WTC11 (cell line): ENCODE data around the gene PRODH. TPM values are rescaled to one million over a fixed set of nuclear protein-coding genes. Genes with fewer than 3 reads are reported as not detected.
"Not testable (repeated sequence)": the region's sequence is repeated elsewhere in the genome, so short reads cannot be mapped to it uniquely, and the experiment has no call there.

ENCODE experiments used
- ATAC-seq: fragments of 200-7000 bp; cut with Tn5 transposase; 2 replicates; pipeline ENCODE4 v1.10.0; 2021; ENCODE audit warnings: mild to moderate bottlenecking, moderate library complexity
- CTCF ChIA-PET: fragments of 300-600 bp; sonication (Branson Sonifier 250); formaldehyde crosslinking; loops from one replicate; lab custom pipeline; 2021; ENCODE audit warnings: antibody characterized with exemption; lab: Charles Lee
- POLR2A ChIA-PET: fragments of 350-600 bp; sonication (Branson Sonifier 250); formaldehyde crosslinking; loops from one replicate; lab custom pipeline; 2021; ENCODE audit warnings: antibody characterized with exemption; lab: Charles Lee
- DNase-seq: peaks from one replicate; pipeline ENCODE4 v3.0.0; 2021; ENCODE audit warnings: low spot score
- H3K27ac Mint-ChIP-seq: 2 replicates; pipeline ENCODE4 v1.8.0; 2021; ENCODE audit warnings: mixed read lengths
- H3K27me3 Mint-ChIP-seq: 2 replicates; pipeline ENCODE4 v1.8.0; 2021; ENCODE audit warnings: low read depth, mild to moderate bottlenecking, moderate library complexity, mixed read lengths
- H3K36me3 Mint-ChIP-seq: 2 replicates; pipeline ENCODE4 v1.8.0; 2021; ENCODE audit warnings: mixed read lengths
- H3K4me1 Mint-ChIP-seq: 2 replicates; pipeline ENCODE4 v1.8.0; 2022; ENCODE audit warnings: mixed read lengths
- H3K4me3 Mint-ChIP-seq: 2 replicates; pipeline ENCODE4 v1.8.0; 2021; ENCODE audit warnings: mild to moderate bottlenecking, moderate library complexity, mixed read lengths
- H3K9me3 Mint-ChIP-seq: 2 replicates; pipeline ENCODE4 v1.8.0; 2021; ENCODE audit warnings: mixed read lengths
- ATF1 ChIP-seq: sonication (generic); formaldehyde crosslinking; IDR thresholded peaks from 2 replicates; pipeline ENCODE4 v1.8.1; 2023; ENCODE audit warnings: mild to moderate bottlenecking, moderate library complexity, missing genetic modification reagents
- CBFB ChIP-seq: sonication (generic); formaldehyde crosslinking; IDR thresholded peaks from 2 replicates; pipeline ENCODE4 v1.8.1; 2022; ENCODE audit warnings: mild to moderate bottlenecking, low read depth, missing genetic modification reagents
- PRDM15 ChIP-seq: sonication (generic); formaldehyde crosslinking; IDR thresholded peaks from 2 replicates; pipeline ENCODE4 v1.8.0; 2022; ENCODE audit warnings: missing genetic modification reagents
- ZNF423 ChIP-seq: fragments of 250-450 bp; sonication (Bioruptor Pico); IDR thresholded peaks from 2 replicates; pipeline ENCODE4 v2.1.2; 2022; ENCODE audit warnings: mild to moderate bottlenecking, moderate library complexity
- ZNF671 ChIP-seq: fragments of 250-450 bp; sonication (Bioruptor Pico); IDR thresholded peaks from 2 replicates; pipeline ENCODE4 v1.8.0; 2021; ENCODE audit warnings: mild to moderate bottlenecking
- total RNA-seq: library from RNA; stranded (reverse); gene quantifications from 3 replicates; pipeline ENCODE4 v1.2.3, GENCODE V29; 2021

The PRODH gene
- total RNA-seq, 1 experiment from 2014 or later: 97.3 TPM

- H3K4me3 Mint-ChIP-seq: no peak overlapping the region
- H3K36me3 Mint-ChIP-seq: no peaks in the 10 kb centered on the region
- TF ChIP-seq ZNF671 (no peak), ZNF423 (CRISPR knock-in tag) (no peak), ATF1 (no peak), CBFB (CRISPR knock-in tag) (no peak), PRDM15 (no peak)
- POLR2A ChIA-PET: no interaction called here
- H3K9me3 Mint-ChIP-seq: no peaks in the 10 kb centered on the region
- H3K27me3 Mint-ChIP-seq: no peaks in the 10 kb centered on the region
- CTCF ChIA-PET: no interaction called here
- no peaks in the 10 kb centered on the region for H3K4me1 Mint-ChIP-seq
- DNase-seq (no peak), ATAC-seq (no peak)
- H3K27ac Mint-ChIP-seq: no peak overlapping the region
These were observed 26.2 kb upstream of the PRODH start for GRCh38 chr22:18962308-18962635.

GRCh38 chr22:18961632-18962307, 25.7 kb upstream of the PRODH start:
- DNase-seq, H3K36me3 Mint-ChIP-seq, H3K27me3 Mint-ChIP-seq, ATAC-seq, H3K27ac Mint-ChIP-seq, CTCF ChIA-PET, H3K9me3 Mint-ChIP-seq, POLR2A ChIA-PET, H3K4me3 Mint-ChIP-seq, H3K4me1 Mint-ChIP-seq: not testable (repeated sequence)

- H3K27ac Mint-ChIP-seq, CTCF ChIA-PET, ATAC-seq, H3K27me3 Mint-ChIP-seq, H3K4me1 Mint-ChIP-seq, H3K4me3 Mint-ChIP-seq, POLR2A ChIA-PET, H3K36me3 Mint-ChIP-seq, H3K9me3 Mint-ChIP-seq: not testable (repeated sequence)
- DNase-seq: peak; percentile 3
These were observed 25.1 kb upstream of the PRODH start for GRCh38 chr22:18961201-18961600.

GRCh38 chr22:18960166-18960820, 24.2 kb upstream of the PRODH start:
- CTCF ChIA-PET, ATAC-seq, H3K4me3 Mint-ChIP-seq, H3K36me3 Mint-ChIP-seq, POLR2A ChIA-PET, H3K4me1 Mint-ChIP-seq, H3K27me3 Mint-ChIP-seq, H3K9me3 Mint-ChIP-seq, H3K27ac Mint-ChIP-seq: not testable (repeated sequence)
- peak; percentile 3 for DNase-seq

- H3K9me3 Mint-ChIP-seq, DNase-seq, CTCF ChIA-PET, H3K36me3 Mint-ChIP-seq, H3K27ac Mint-ChIP-seq, POLR2A ChIA-PET, H3K4me1 Mint-ChIP-seq, ATAC-seq, H3K4me3 Mint-ChIP-seq, H3K27me3 Mint-ChIP-seq: not testable (repeated sequence)
These were observed 23.6 kb upstream of the PRODH start for GRCh38 chr22:18959741-18960140.

GRCh38 chr22:18959266-18959665, 23.2 kb upstream of the PRODH start:
- DNase-seq, CTCF ChIA-PET: not testable (repeated sequence)

GRCh38 chr22:18958738-18959137, 22.6 kb upstream of the PRODH start:
- H3K4me1 Mint-ChIP-seq, POLR2A ChIA-PET, H3K4me3 Mint-ChIP-seq, H3K27ac Mint-ChIP-seq, ATAC-seq, H3K27me3 Mint-ChIP-seq, H3K36me3 Mint-ChIP-seq, DNase-seq, H3K9me3 Mint-ChIP-seq: not testable (repeated sequence)
- CTCF ChIA-PET: interaction anchor here (1.1 kb wide), 1 partner anchor 41 kb away, joined by 3 read pairs; no protein-coding TSS in a partner anchor

More at GRCh38 chr22:18959266-18959665, 23.2 kb upstream of the PRODH start:
- H3K9me3 Mint-ChIP-seq, H3K4me3 Mint-ChIP-seq, ATAC-seq, POLR2A ChIA-PET, H3K36me3 Mint-ChIP-seq, H3K27ac Mint-ChIP-seq, H3K27me3 Mint-ChIP-seq, H3K4me1 Mint-ChIP-seq: not testable (repeated sequence)

- H3K27me3 Mint-ChIP-seq, H3K4me3 Mint-ChIP-seq, H3K36me3 Mint-ChIP-seq, ATAC-seq, H3K9me3 Mint-ChIP-seq, POLR2A ChIA-PET, H3K4me1 Mint-ChIP-seq, H3K27ac Mint-ChIP-seq: not testable (repeated sequence)
- DNase-seq: peak; percentile 7
- CTCF ChIA-PET: interaction anchor here (1.1 kb wide), 1 partner anchor 41 kb away, joined by 3 read pairs; no protein-coding TSS in a partner anchor
These were observed 22.2 kb upstream of the PRODH start for GRCh38 chr22:18958321-18958705.

GRCh38 chr22:18957621-18958320, 21.7 kb upstream of the PRODH start:
- H3K4me1 Mint-ChIP-seq, H3K27ac Mint-ChIP-seq, ATAC-seq, POLR2A ChIA-PET, H3K9me3 Mint-ChIP-seq, H3K4me3 Mint-ChIP-seq, H3K27me3 Mint-ChIP-seq, H3K36me3 Mint-ChIP-seq: not testable (repeated sequence)
- CTCF ChIA-PET: interaction anchor here (1.1 to 1.5 kb wide), 2 partner anchors 30 to 42 kb away, joined by 3 to 8 read pairs; no protein-coding TSS in a partner anchor
- DNase-seq: peak; percentile 8

- H3K9me3 Mint-ChIP-seq, POLR2A ChIA-PET, ATAC-seq, H3K4me1 Mint-ChIP-seq, H3K36me3 Mint-ChIP-seq, H3K27ac Mint-ChIP-seq, H3K4me3 Mint-ChIP-seq, H3K27me3 Mint-ChIP-seq: not testable (repeated sequence)
- CTCF ChIA-PET: interaction anchor here (0.6 to 2.0 kb wide), 4 partner anchors 31 to 1268 kb away, joined by 3 to 8 read pairs (median 4); partner anchors contain the start of gene DGCR6
- peak; percentile 8 for DNase-seq
These were observed 20.9 kb upstream of the PRODH start for GRCh38 chr22:18956956-18957355.
